ENCODE results near the gene FUT3. TPM values are rescaled to one million over a fixed set of nuclear protein-coding genes. Genes with fewer than 3 reads are reported as not detected.

Gene FUT3
- total RNA-seq, 1 experiment from 2014 or later = not detected

DNA sequence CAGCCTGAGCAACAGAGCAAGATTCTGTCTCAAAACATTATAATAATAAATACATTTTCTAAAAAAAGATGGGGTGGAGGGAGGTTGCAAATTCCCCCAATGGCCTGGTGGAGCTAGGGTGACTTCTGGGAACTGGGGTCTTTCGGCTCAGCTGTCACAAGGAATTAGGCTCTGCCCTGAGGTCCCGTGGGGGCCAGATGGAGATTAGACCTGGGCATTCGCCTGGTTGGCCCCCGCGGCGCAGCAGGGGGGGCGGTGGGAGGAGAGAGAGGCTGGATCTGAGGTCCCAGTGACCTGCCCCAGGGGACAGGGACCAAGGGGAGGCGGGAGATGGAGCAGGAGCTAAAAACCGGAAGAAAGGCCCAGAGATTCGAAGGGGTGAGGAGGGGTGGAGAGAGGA lies 26.5 kb downstream of the FUT3 start:
- TF ChIP-seq, protein P1, sequence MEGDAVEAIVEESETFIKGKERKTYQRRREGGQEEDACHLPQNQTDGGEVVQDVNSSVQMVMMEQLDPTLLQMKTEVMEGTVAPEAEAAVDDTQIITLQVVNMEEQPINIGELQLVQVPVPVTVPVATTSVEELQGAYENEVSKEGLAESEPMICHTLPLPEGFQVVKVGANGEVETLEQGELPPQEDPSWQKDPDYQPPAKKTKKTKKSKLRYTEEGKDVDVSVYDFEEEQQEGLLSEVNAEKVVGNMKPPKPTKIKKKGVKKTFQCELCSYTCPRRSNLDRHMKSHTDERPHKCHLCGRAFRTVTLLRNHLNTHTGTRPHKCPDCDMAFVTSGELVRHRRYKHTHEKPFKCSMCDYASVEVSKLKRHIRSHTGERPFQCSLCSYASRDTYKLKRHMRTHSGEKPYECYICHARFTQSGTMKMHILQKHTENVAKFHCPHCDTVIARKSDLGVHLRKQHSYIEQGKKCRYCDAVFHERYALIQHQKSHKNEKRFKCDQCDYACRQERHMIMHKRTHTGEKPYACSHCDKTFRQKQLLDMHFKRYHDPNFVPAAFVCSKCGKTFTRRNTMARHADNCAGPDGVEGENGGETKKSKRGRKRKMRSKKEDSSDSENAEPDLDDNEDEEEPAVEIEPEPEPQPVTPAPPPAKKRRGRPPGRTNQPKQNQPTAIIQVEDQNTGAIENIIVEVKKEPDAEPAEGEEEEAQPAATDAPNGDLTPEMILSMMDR (conservative IDR thresholded peaks at IDR 0.05) = no peak
- H4K91ac ChIP-seq (ENCODE audit: insufficient read length, low read depth, low read length) = no peak overlapping the region
- no peaks in the 10 kb centered on the region for H4K20me1 ChIP-seq (ENCODE audit: control insufficient read depth, insufficient read depth, insufficient read length)
- H3T11ph ChIP-seq (ENCODE audit: low read length) = no peak overlapping the region
- no peak overlapping the region for H2AK5ac ChIP-seq (ENCODE audit: insufficient read length, low read length)
- no peak overlapping the region for H3K27ac Mint-ChIP-seq
- H3K23ac ChIP-seq (ENCODE audit: insufficient read length, low read depth, low read length) = no peak overlapping the region
- WGBS (ENCODE audit: extremely low coverage, insufficient read length, low lambda C conversion rate) = no CpG with 5 or more reads among the region's 10 CpGs
- no peak overlapping the region for H2BK12ac ChIP-seq (ENCODE audit: insufficient read length, low read depth, low read length)
- no peaks in the 10 kb centered on the region for H3K4me1 ChIP-seq (ENCODE audit: insufficient read depth, low read length)
- no peak overlapping the region for H2BK120ac ChIP-seq (ENCODE audit: low read depth, low read length, poor library complexity, severe bottlenecking)
- H3K9ac ChIP-seq (ENCODE audit: extremely low read depth, insufficient read length, low read length) = no peak overlapping the region
- H3K14ac ChIP-seq (ENCODE audit: insufficient read depth, low read length) = no peak overlapping the region
- H2BK5ac ChIP-seq (ENCODE audit: insufficient read length, low read length) = no peak overlapping the region
- H2BK15ac ChIP-seq (ENCODE audit: low read depth, low read length) = no peak overlapping the region
- no peak overlapping the region for H4K5ac ChIP-seq (ENCODE audit: insufficient read length, low read depth, low read length)
- peaks cover 12% of the 10 kb centered on the region for H3K23me2 ChIP-seq (ENCODE audit: insufficient read length, low read depth, low read length, poor library complexity, severe bottlenecking)
- H3K4me2 ChIP-seq (ENCODE audit: insufficient read depth, insufficient read length, low read length) = no peak overlapping the region
- H3K56ac ChIP-seq (ENCODE audit: insufficient read length, low read depth, low read length) = no peak overlapping the region
- H3K9me3 ChIP-seq (ENCODE audit: control insufficient read depth, low read depth, low read length) = no peaks in the 10 kb centered on the region
- no peak overlapping the region for H3K4ac ChIP-seq (ENCODE audit: low read depth, low read length)
- H3K27ac ChIP-seq (ENCODE audit: insufficient read length, low read depth, low read length) = no peak overlapping the region
- peaks cover 2 to 13% of the 10 kb centered on the region in 2 experiments; a peak in 2 of 4 replicates for H3K4me1 Mint-ChIP-seq
- H4K8ac ChIP-seq (replicated peaks; ENCODE audit: insufficient read length, low read depth, low read length) = no peak overlapping the region
- no peak overlapping the region for H2AFZ ChIP-seq (ENCODE audit: low read length)
- no peaks in the 10 kb centered on the region for H3K27me3 ChIP-seq (ENCODE audit: insufficient read depth, low read length)
- H3K9me3 Mint-ChIP-seq = peaks cover 0 to 1% of the 10 kb centered on the region in 2 experiments; a peak in 2 of 5 replicates
- no peak for DNase-seq
- H3K36me3 Mint-ChIP-seq (ENCODE audit: insufficient read depth in 1 of 3, low read depth in 3 of 3) = no peaks in the 10 kb centered on the region
- H3K18ac ChIP-seq (ENCODE audit: insufficient read length, low read depth, low read length) = no peak overlapping the region
- H3K79me2 ChIP-seq (ENCODE audit: insufficient read depth, low read length) = no peaks in the 10 kb centered on the region
- H3K4me3 Mint-ChIP-seq = no peak overlapping the region
- peaks cover 12% of the 10 kb centered on the region for H3K27me3 Mint-ChIP-seq (ENCODE audit: low read depth)
- no peak overlapping the region for H2BK20ac ChIP-seq (ENCODE audit: low read depth, low read length, poor library complexity, severe bottlenecking)
- no peaks in the 10 kb centered on the region for H3K79me1 ChIP-seq (ENCODE audit: insufficient read depth, low read depth, low read length, poor library complexity, severe bottlenecking)

All from H9 (cell line).